RKO (cell line): ENCODE data around the gene MAN1C1.

Experiments used
- DNase-seq: peaks from one replicate; pipeline ENCODE4 v3.0.0-alpha.2; 2016; ENCODE audit warnings: low spot score

Gene MAN1C1

DNA sequence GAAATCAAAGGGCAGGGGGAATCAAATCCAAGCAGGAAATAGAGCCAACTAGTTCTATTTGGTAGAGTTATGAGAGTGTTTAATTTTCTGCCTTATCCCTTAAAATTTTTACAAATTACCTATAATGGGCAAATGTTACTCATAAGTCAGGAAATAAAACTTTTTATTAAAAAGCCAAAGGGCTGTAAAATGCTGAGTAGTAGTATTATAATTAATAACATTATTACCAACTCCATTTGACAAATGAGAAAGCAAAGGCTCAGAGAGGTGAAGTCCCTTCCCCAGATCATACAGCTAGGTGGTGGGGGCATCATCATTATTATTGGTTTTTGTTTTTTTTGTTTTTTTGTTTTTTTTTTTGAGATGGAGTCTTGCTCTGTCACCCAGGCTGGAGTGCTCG lies 186.8 kb downstream of the MAN1C1 start:
- no peak for DNase-seq

DNA sequence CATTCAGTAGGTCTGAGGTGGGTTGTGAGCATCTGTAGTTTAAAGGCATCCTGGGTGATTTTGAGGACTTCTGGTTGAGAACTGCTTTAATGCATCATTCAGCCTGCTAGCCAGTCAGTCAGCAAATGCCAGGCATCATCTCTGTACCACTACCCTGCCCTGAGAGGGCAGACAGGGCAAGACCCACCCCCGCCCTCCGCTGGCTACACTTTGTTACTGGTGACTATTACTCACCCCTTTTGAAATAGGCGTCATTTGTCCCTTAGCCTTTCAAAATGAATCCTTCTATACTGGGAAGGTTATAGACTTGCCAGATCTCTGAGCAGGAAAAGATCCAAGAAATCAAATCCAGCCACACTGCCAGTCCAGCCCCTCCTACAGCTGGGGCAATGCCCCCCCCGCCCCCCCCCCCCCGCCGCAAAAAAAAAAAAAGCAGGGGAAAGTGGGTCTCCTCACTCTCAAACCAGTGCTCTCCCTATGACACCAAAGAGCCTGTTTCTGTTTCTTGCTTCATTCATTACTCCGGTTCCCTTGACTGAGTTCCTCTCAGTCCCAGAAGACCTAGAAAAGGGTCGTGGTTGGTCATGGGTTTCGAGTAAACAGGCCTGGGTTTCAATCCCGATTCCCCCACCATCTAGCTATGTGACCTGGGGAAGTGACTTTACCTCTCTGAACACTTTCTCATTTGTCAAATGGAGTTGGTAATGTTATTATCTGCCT lies 187.8 kb downstream of the MAN1C1 start:
- DNase-seq = peak; percentile 41

DNA sequence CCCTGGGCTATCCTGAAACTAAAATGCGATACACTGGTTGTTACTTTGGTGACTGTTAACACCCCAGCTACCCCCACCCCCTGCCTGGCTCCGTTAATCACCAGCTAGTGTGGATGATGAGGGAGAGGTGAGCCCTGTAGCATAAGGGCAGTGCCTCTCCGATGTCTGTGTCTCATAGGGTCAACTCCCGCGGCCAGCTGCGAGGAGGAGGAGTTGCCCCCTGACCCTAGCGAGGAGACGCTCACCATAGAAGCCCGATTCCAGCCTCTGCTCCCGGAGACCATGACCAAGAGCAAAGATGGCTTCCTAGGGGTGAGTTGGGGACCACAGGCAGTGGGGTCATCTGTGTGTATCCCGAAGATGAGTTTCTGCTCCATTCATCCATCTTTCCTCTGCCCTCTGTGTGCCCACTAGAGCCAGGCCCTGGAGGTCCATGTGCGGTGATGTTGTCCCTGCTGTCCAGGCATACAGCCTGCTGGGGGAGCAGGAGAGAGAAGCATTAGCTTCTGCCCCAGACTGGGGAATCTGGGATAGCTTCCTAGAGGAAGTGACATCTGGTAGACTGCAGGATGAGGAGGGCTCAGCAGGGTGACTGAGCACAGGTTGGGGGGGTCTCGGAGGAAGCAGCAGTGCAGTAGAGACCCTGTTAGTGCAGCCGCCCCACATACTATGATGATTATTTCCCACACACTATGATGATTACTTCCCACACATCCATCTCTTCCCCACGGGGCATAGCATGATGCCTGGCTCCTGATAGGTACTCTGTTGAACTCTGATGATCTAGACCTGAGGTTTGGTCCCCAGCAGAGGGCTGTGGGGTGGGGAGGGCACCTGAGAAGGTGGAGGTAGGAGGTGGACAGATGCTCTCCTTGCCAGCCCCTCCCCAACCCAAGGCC lies 188.6 kb downstream of the MAN1C1 start:
- DNase-seq = no peak

DNA sequence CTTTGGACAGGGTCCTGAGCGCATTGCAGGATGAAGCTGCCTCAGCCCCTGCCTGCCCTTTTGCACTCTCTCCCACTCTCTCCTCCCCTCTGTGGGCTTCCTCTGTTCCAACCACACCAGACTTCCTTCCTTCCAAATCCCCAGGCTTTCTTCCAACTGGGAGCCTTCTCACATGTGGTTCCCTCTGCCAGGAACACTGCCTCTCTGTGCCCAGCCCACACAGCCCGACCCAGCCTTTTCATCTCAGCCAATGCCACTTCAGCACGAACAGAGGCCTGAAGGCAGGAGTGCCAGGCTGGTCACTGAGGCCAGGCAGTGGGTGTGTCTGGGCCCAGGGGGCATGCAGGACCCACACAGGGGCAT lies 189.3 kb downstream of the MAN1C1 start:
- DNase-seq = no peak

DNA sequence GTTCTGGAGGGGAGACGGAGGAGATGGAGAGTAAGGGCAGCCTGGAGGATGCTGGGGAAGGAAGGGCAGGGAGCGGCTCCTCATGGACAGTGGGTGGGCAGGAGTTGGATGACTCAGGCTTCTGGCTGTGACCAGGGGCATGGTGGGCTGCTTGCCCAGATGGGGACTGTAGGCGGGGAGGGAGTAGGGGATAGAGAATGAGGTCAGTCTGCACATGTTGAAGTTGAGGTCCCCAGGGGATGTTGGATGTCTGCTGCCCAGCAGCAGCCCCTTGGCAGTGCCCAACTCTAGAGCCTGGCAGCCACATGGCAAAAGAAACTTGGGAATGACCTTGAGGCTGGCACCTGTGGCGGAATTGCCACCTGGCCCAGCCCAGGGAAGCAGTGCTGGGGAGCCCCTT lies 189.8 kb downstream of the MAN1C1 start:
- no peak for DNase-seq

DNA sequence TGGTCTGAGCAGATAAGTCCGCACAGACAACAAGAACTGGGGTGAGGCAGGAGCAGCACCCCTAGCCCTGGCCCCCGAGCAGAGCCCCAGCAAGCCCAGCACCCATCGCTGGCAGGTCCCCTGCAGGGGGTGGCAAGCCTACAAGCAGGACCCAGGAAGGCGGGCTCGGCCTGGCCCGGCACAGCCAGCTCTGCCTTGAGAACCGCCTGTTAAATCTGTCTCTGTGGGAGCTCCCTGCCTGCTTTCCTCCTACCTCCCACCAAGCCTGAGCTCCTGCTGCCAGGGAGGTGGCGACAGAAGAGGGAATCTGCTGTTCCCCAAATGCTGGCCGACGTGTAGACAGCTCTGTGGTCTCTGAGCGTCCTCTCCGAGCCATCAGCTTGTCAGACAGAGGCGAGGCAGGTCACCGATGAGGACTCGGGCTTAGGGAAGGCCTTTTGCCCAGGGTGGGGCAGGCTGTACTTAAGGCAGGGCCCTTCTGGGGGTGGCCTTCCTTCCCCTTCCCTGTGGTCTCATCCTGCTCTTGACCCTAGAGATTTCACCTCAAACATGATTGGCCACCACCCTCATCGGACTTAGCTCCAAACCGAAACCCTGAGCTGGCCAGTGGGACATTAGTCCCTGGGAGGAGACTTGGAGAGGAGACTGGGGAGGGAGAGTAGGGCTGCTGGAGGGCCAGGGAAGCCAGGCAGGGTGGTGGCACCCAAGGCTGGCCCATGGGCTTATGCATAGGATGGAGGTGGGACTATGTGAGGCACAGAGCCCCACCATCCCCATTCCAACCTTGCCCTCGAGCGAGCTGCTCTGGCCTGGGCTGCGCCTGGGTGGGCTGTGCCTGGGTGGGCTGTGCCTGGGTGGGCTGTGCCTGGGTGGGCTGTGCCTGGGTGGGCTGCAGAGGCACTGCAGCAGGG lies 191.1 kb downstream of the MAN1C1 start:
- no peak for DNase-seq

DNA sequence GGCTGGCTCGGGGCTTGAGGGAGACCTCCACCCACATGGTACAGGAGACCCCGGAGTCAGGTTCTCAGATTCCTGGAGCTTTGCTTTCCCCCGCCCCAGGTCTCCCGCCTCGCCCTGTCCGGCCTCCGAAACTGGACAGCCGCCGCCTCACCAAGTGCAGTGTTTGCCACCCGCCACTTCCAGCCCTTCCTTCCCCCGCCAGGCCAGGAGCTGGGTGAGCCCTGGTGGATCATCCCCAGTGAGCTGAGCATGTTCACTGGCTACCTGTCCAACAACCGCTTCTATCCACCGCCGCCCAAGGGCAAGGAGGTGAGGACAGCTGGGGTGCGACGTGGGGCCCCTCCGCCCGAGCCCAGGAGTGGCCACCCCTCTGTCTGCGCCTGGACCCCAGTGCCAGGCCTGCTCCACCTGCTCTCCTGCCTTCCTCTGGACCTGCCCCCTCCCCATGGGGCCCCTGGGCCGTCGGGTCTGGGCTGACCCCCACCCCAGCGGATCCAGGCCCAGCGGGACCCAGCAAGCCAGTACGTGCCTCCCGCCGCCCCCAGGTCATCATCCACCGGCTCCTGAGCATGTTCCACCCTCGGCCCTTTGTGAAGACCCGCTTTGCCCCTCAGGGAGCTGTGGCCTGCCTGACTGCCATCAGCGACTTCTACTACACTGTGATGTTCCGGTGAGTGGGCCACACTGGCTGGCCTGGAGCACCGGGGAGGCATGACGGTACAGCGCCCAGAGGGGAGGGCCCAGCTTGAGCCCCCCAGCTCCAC lies 192.1 kb downstream of the MAN1C1 start:
- no peak for DNase-seq

DNA sequence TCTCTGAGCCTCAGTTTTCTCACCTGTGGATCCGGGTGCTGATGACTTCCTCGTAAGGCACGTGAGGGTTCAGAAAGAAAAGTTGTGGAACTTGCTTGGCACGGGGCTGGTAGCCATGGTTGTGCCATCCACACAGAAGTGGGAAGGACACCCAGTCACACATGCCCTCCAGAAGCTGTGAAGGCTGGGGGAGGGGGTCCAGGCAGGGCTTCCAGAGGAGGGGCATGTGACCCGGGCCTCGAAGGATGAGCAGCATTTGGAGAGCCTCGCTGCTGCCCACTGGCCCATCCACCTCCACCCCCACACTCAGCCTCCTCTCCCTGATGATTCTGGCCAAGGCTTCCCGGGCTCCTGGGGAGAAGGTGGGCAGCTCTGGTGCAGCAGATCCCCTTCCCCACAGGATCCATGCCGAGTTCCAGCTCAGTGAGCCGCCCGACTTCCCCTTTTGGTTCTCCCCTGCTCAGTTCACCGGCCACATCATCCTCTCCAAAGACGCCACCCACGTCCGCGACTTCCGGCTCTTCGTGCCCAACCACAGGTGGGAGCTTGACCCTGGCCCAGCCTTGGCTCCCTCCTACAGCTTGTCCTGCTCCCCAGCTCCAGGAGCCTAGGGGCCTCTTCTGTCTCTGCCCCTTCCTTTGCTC lies 192.8 kb downstream of the MAN1C1 start:
- no peak for DNase-seq

DNA sequence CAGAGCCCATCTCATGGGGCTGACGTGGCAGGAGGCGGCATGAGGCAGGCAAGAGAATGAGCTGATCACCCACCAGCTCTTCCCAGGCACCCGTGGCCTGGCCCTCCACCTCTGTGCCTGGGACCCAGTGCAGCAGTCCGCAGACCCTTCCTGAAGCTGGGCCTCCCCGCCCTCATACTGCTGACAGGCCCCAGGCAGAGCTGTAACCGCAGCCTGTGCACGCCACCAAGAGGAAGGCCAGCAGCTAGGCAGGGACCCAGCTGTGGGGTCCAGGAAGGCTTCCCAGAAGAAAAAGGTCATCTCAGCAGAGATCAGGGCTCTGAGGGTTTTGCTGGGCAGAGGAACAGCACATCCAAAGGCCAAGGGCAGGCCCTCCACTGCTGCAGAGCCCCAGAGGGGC lies 193.3 kb downstream of the MAN1C1 start:
- no peak for DNase-seq

DNA sequence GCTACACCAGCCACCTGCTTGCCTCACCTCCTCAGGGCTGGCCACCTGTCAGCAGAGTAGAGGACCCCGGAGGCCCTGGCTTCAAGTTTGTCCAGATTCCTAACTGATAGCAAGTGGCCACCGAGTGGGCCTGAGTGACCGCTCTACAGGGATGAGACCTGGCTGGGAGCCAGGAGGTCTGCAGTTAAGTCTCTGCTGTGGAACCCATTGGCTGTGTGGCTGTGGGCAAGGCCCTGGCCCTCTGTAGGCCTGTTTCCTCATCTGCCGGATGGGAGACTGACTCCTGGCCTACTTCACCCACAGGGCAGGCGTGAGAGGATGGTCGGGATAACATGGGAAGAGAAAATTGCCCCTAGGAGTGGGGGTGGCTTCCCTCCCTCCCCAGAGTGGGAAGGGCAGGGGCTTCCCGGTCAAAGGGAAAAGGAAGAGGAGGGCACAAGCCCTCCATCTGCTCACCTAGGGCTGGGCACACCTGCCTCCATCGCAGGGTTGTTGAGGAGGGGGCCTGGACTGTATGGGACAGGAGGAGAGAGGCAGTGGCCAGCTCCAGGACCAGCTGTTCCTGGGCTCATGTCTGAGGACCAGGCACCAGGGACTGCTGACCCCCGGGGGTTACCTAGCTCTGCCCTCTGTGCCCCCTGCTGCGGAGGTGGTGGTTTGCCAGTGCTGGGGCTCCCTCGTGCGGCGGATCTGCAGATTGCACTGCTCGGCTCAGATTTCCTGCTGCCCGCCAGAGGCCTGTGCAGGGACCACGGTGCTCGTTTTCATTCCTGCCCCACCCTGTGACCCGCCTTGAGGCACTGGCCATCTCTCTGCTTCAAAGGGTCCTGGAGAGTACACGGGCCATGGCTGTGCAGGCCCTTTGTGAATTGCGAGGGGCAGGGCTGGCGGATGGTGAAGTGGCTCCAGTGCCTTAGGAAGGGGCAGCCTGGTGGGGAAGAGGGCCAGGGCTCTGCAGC lies 194.0 kb downstream of the MAN1C1 start:
- peak; percentile 65 for DNase-seq

DNA sequence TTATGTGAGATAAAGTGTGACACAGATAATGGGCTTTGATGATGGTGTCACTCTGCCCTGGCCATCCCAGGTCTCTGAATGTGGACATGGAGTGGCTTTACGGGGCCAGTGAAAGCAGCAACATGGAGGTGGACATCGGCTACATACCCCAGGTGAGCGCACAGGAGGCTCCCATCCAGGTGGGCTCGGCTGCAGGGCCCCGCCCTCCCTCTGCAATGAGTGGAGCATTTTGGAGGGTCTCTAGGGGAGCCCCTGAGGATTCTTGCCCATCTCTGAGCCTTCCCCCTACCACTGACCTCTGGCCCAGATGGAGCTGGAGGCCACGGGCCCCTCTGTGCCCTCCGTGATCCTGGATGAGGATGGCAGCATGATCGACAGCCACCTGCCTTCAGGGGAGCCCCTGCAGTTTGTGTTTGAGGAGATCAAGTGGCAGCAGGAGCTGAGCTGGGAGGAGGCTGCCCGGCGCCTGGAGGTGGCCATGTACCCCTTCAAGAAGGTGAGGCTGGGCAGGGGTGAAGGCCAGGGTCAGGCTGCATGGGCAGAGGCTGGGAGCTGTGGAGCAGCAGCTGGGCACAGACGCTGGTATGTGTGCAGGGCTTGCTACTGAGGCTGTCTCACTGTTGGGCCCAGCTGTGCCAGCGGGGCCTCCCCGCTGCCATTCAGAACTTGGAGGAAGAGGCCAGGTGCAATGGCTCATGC lies 194.9 kb downstream of the MAN1C1 start:
- no peak for DNase-seq

DNA sequence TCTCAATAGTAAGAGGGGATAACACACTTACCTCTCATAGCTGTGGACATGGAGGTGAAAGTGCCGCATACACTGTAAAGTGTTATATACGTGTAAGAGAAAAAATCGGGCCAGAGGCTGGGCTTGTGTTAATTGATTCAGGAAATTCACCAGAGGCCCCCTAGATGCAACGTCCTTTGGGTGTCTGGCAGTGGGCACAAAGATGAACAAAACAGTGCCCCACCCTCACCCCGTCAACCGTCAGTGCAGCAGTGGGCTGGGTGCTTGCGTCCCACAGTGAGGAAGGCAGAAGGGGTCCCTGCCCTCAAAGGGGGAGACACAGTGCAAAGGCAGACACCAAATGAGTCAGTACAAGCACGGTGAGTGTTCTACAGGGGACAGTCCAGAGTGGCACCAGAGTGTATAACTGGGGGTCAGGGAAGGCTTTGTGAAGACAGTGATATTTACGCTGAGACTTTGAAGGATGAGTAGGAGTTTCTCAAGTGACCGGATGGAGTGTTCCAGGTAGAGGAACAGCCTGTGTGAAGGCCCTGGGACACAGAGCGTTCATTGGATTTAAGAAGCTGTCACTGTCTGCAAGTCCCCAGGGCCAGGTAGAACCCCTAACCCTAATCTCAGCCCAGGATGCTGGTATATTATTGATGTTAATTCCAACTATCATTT lies 196.6 kb downstream of the MAN1C1 start:
- DNase-seq = no peak

DNA sequence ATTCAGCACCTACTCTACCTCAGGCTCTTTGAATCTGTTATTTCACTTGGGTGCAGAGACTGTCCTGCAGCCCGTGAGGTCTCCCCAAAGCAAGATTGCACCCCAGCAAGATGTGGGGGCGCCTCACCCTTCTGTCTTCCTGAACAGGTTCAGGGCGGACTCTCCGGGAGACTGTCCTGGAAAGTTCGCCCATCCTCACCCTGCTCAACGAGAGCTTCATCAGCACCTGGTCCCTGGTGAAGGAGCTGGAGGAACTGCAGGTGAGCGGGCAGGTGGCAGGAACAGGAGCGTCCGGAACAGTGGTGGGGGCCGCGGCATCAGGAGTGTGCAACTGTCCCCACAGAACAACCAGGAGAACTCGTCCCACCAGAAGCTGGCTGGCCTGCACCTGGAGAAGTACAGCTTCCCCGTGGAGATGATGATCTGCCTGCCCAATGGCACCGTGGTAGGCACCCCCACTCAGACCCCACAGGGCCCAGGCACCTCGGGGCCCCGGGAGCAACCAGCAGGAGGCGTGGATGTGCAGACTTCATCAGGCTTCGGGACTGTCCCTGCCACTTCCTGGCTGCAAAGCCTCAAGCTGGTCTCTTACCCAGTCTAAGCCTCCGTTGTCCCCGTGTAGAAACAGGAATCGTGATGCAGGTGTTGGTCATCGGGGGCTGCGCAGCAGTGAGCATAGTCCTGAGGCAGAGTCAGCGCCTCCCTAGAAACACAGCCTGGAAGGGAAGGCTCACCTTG lies 197.3 kb downstream of the MAN1C1 start:
- DNase-seq = no peak

DNA sequence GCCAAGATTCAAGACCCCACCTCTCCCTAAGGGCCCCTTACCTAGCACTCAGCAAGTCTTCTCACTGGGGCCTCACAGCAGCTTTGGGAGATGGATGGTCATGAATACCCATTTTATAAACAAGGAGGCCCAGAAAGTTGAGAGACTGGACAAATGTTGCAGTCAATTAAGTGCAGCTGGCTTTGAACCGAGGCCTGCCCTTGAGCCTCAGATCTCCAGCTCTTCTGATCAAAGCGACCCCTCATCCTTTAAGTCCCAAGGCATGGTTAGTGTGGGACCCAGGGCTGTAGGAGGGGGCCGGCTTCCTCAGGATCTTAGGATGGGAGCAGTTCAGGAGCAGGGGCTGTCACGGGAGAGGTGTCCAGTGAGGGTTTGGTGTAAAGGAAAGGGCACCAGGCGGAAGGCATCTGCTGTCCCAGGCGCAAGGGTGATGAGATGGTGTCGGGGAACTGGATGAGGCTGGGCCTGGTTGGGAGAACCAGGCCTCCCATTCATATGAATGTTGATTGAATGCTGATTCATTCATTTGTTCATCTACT lies 198.0 kb downstream of the MAN1C1 start:
- no peak for DNase-seq

DNA sequence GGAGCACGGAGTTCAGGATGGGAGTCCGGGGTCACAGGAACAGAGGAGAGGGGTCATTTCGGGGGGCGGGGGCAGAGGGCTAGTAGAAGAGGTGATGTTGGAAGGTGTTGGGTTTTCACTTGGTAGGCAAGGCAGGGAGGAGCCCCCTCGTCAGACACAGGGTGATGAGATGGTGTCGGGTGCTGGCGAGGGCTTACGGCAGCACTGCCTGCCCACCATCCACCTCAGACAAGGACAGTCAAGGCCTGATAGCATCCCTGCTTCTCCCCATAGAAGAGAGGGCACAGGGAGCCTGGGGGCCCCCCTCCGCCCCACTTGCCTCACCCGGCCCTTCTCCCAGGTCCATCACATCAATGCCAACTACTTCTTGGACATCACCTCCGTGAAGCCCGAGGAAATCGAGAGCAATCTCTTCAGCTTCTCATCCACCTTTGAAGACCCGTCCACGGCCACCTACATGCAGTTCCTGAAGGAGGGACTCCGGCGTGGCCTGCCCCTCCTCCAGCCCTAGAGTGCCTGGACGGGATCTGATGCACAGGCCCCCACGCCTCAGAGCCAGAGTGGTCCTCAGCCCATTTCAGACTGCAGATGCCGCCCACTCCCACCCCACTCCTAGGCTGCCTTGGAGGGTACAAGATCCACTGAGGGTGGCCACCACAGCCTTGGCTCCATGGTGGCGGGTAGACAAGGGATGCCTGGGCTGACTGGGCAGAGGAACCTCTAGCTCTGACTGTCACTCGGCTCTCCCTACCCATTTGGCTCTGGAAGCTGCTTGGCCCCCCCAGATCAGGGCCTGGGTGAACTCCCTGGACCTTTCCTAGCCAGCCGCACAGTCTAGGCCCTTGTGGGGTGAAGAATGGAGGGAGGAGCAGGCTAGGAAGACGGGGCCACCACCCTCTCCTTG lies 198.9 kb downstream of the MAN1C1 start:
- no peak for DNase-seq

DNA sequence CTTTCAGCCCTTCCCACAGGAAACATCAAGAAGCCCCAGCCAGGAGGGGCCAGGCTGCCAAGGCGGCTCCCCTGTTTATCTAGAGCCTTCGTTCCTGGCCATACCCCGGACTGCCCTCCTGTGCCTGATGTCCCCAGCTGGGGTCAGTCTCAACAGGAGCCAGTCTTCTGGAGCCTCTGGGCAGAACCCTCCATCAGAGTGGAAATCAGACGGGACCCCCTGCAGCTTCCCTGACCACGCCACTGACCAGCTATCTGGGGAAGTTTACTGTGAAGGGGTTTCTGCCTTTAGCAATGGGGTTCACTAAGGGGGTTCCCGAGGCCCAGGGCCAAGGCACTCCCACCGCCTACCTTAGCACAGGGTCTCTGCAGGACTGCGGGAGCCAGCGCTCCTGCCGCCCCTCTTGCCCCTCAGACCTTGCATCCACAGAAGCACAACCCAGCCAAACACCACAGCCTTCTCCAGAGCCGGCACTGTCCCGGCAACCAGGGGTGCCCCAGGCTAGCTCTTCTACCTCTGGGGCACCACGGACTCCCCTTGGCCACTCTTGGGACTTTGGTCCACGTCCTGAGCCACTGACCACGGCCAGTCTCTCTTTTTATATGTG lies 199.6 kb downstream of the MAN1C1 start:
- no peak for DNase-seq
